Prostate gland (tissue), 2 donors: ENCODE data around the gene TNS3. TPM values are rescaled to one million over a fixed set of nuclear protein-coding genes. Genes with fewer than 3 reads are reported as not detected.
A peak's percentile ranks its signal among the peaks of the same experiment; 100 is the strongest.

Source experiments
- DNase-seq: peaks from one replicate; pipeline ENCODE4 v3.0.0-alpha.2; 2019; ENCODE audit warnings: low spot score
- H3K27ac ChIP-seq, 2 donors: fragments of 200-600 bp; sonication (generic); 2 replicates each; pipeline ENCODE4 v1.5.1; 2017 to 2019
- H3K27me3 ChIP-seq: fragments of 200-600 bp; sonication (generic); replicated peaks from 2 replicates; pipeline ENCODE4 v1.5.1; 2019; ENCODE audit not compliant: insufficient read depth
- H3K36me3 ChIP-seq, 2 donors: fragments of 200-600 bp; sonication (generic); 1 replicate in 1 of 2; 2 replicates in 1 of 2; pipeline versions ENCODE4 v1.5.1 to v1.8.1; 2017 to 2019
- H3K4me1 ChIP-seq: fragments of 200-600 bp; sonication (generic); replicated peaks from 2 replicates; pipeline ENCODE4 v1.5.1; 2019
- H3K4me3 ChIP-seq, 2 donors: fragments of 200-600 bp; sonication (generic); 2 replicates each; pipeline ENCODE4 v1.5.1; 2017 to 2019
- H3K9me3 ChIP-seq: fragments of 200-600 bp; sonication (generic); 2 replicates; pipeline ENCODE4 v1.5.1; 2017
- CTCF ChIP-seq, 4 experiments: fragments of 200-600 bp in 2 of 4; fragments of 450-650 bp in 2 of 4; sonication (generic) in 2 of 4; IDR thresholded peaks; 1 replicate in 3 of 4; 2 replicates in 1 of 4; pipeline ENCODE4 v1.5.1; 2016 to 2019; ENCODE audit warnings: antibody characterized with exemption in 4 of 4, mild to moderate bottlenecking in 2 of 4, moderate library complexity in 2 of 4
- POLR2A ChIP-seq: fragments of 450-650 bp; IDR thresholded peaks from one replicate; pipeline ENCODE4 v1.6.1; 2016; ENCODE audit warnings: antibody characterized with exemption, mild to moderate bottlenecking
- POLR2AphosphoS5 ChIP-seq: sonication (generic); formaldehyde crosslinking; IDR thresholded peaks from one replicate; pipeline ENCODE4 v1.6.1; 2017; ENCODE audit warnings: antibody characterized with exemption
- WGBS: methylation state at CpG from one replicate; pipeline ENCODE4 v1.1.5; 2018; 5-methylcytosine and 5-hydroxymethylcytosine counted together
- intact Hi-C: fragments of 100-400 bp; cut with DNase I; formaldehyde crosslinking; loops from one replicate; pipeline ENCODE4 v1.14.2; 2022
- total RNA-seq, 2 donors: library from RNA; depleted of rRNA; stranded (reverse); fragments of >200 nt; gene quantifications; one replicate each; pipeline ENCODE4 v1.1.0, GENCODE V29; 2016

TNS3 gene
- total RNA-seq, 2 donors from 2014 or later, result 19.5 to 95.8 TPM

- peaks cover 4% of the 10 kb centered on the region for H3K4me1 ChIP-seq
- no peaks in the 10 kb centered on the region for H3K36me3 ChIP-seq
- no peak overlapping the region for H3K27ac ChIP-seq
- TF ChIP-seq POLR2A (no peak), POLR2AphosphoS5 (no peak), CTCF (IDR thresholded peaks at IDR 0.05) (no peak)
- no peak for DNase-seq
- WGBS, result 95% methylated on average over 14 of the region's 14 CpGs
- intact Hi-C loops, result loop anchor here (5.0 to 10.0 kb wide), 2 partner anchors 51 to 118 kb away; no protein-coding TSS in a partner anchor
- no peak overlapping the region for H3K4me3 ChIP-seq
- H3K27me3 ChIP-seq, result no peaks in the 10 kb centered on the region
- H3K9me3 ChIP-seq, result no peaks in the 10 kb centered on the region
Observed at GRCh38 chr7:47456210-47456955, 125.5 kb downstream of the TNS3 start.

- TF ChIP-seq CTCF (IDR thresholded peaks at IDR 0.05) (no peak), POLR2A (no peak), POLR2AphosphoS5 (no peak)
- peaks cover 4% of the 10 kb centered on the region for H3K4me1 ChIP-seq
- WGBS, result 95% methylated on average over 5 of the region's 5 CpGs
- H3K27me3 ChIP-seq, result no peaks in the 10 kb centered on the region
- H3K36me3 ChIP-seq, result no peaks in the 10 kb centered on the region
- DNase-seq, result no peak
- intact Hi-C loops, result loop anchor here (5.0 to 10.0 kb wide), 2 partner anchors 51 to 119 kb away; no protein-coding TSS in a partner anchor
- H3K27ac ChIP-seq, result no peak overlapping the region
- no peaks in the 10 kb centered on the region for H3K9me3 ChIP-seq
- H3K4me3 ChIP-seq, result no peak overlapping the region
Observed at GRCh38 chr7:47455872-47456185, 126.1 kb downstream of the TNS3 start.

GRCh38 chr7:47454974-47455871 is 126.7 kb downstream of the TNS3 start:
- Histone ChIP-seq H3K9me3 (no peaks in the 10 kb centered on the region), H3K4me1 (no peaks in the 10 kb centered on the region), H3K27ac (no peak overlapping the region), H3K27me3 (no peaks in the 10 kb centered on the region), H3K36me3 (no peaks in the 10 kb centered on the region), H3K4me3 (no peak overlapping the region)
- WGBS, result 97% methylated on average over 7 of the region's 7 CpGs
- no peak for DNase-seq
- intact Hi-C loops, result loop anchor here (5.0 to 10.0 kb wide), 2 partner anchors 52 to 120 kb away; no protein-coding TSS in a partner anchor
- TF ChIP-seq CTCF (IDR thresholded peaks at IDR 0.05) (no peak), POLR2A (no peak), POLR2AphosphoS5 (no peak)

- TF ChIP-seq CTCF (IDR thresholded peaks at IDR 0.05), result no peak
- TF ChIP-seq POLR2AphosphoS5, result no peak
- TF ChIP-seq POLR2A, result no peak
- Histone ChIP-seq H3K36me3 (no peaks in the 10 kb centered on the region), H3K9me3 (no peaks in the 10 kb centered on the region), H3K27me3 (no peaks in the 10 kb centered on the region), H3K4me3 (no peak overlapping the region), H3K27ac (peak overlapping the region; percentile 11 to 47), H3K4me1 (no peaks in the 10 kb centered on the region)
- intact Hi-C loops, result loop anchor here (10.0 kb wide), 1 partner anchor 120 kb away; no protein-coding TSS in a partner anchor
- no peak for DNase-seq
- WGBS, result 91% methylated on average over 14 of the region's 14 CpGs
Observed at GRCh38 chr7:47454069-47454973, 127.6 kb downstream of the TNS3 start.
